Keratinocyte (primary cell): Measurements from ENCODE around the gene STK32C.

Source experiments
- CTCF ChIP-seq, 3 experiments: IDR thresholded peaks in 1 of 3; conservative IDR thresholded peaks in 1 of 3; optimal IDR thresholded peaks in 1 of 3; 2 replicates in 2 of 3; 3 replicates in 1 of 3; pipeline versions ENCODE3 to v1.5.1; 2011; ENCODE audit warnings: low read length in 3 of 3, mild to moderate bottlenecking in 3 of 3, moderate library complexity in 2 of 3, control low read depth in 1 of 3, inconsistent platforms in 1 of 3; ENCODE audit not compliant: insufficient read depth in 2 of 3; ENCODE audit errors: extremely low read depth in 1 of 3
- EZH2 ChIP-seq: IDR thresholded peaks from one replicate; pipeline ENCODE4 v1.6.1; 2012; ENCODE audit warnings: inconsistent platforms, mild to moderate bottlenecking, low read length, moderate library complexity

- TF ChIP-seq CTCF (optimal IDR thresholded peaks at IDR 0.05 in 1 of 3, IDR thresholded peaks at IDR 0.05 in 1 of 3, conservative IDR thresholded peaks at IDR 0.05 in 1 of 3; ENCODE audit: extremely low read depth in 1 of 3, insufficient read depth in 2 of 3, low read length in 3 of 3): no peak
- no peak for TF ChIP-seq EZH2
Measured at GRCh38 chr10:132349766-132350165, 42.0 kb upstream of the STK32C start.
